Panc1 (cell line): Measurements from ENCODE around the gene ABI3BP. TPM values are rescaled to one million over a fixed set of nuclear protein-coding genes. Genes with fewer than 3 reads are reported as not detected.

ENCODE experiments used
- ATAC-seq: fragments of 200-7000 bp; cut with Tn5 transposase; 2 replicates; pipeline ENCODE4 v1.9.1; 2020; ENCODE audit warnings: mild to moderate bottlenecking, moderate library complexity
- BruUV-seq: library from RNA; stranded (reverse); fragments of 400-500 nt; replicated peaks from 2 replicates; lab custom pipeline; 2021; lab: Mats Ljungman, UMichigan
- CTCF ChIA-PET: fragments of 300-600 bp; sonication (Branson Sonifier 250); formaldehyde crosslinking; loops from one replicate; lab custom pipeline; 2022; ENCODE audit warnings: antibody characterized with exemption; lab: Charles Lee
- POLR2A ChIA-PET: fragments of 300-600 bp; sonication (Branson Sonifier 250); formaldehyde crosslinking; loops from one replicate; lab custom pipeline; 2022; ENCODE audit warnings: antibody characterized with exemption; lab: Charles Lee
- DNase-seq: peaks from one replicate; pipeline ENCODE4 v3.0.0-alpha.2; 2010; ENCODE audit warnings: low read depth, low spot score
- H3K27ac ChIP-seq: 2 replicates; pipeline ENCODE4 v1.5.1; 2011; ENCODE audit warnings: mild to moderate bottlenecking, low read length, inconsistent platforms
- H3K27me3 ChIP-seq: fragments of 200-500 bp; sonication (Bioruptor generic); 2 replicates; pipeline ENCODE4 v1.6.0; 2014; ENCODE audit warnings: low read length, inconsistent platforms; ENCODE audit not compliant: control insufficient read depth, insufficient read depth
- H3K36me3 ChIP-seq: fragments of 200-500 bp; sonication (Bioruptor generic); 2 replicates; pipeline ENCODE4 v1.5.1; 2014; ENCODE audit warnings: inconsistent platforms, mild to moderate bottlenecking, low read length, moderate library complexity; ENCODE audit not compliant: control insufficient read depth, insufficient read depth
- H3K4me1 ChIP-seq: 2 replicates; pipeline ENCODE4 v1.5.1; 2011; ENCODE audit warnings: inconsistent platforms, mild to moderate bottlenecking, low read length, moderate library complexity; ENCODE audit not compliant: control insufficient read depth, insufficient read depth
- H3K4me3 ChIP-seq, 2 experiments: 2 replicates each; pipeline ENCODE4 v1.5.1; 2011 to 2012; ENCODE audit warnings: low read depth in 2 of 2, low read length in 2 of 2, mild to moderate bottlenecking in 2 of 2, inconsistent platforms in 1 of 2, moderate library complexity in 1 of 2
- H3K9me3 ChIP-seq: fragments of 200-500 bp; sonication (Bioruptor generic); 2 replicates; pipeline ENCODE4 v1.5.1; 2014; ENCODE audit warnings: low read depth, mild to moderate bottlenecking, inconsistent platforms, low read length, moderate library complexity; ENCODE audit not compliant: control insufficient read depth, insufficient read depth
- POLR2AphosphoS5 ChIP-seq: IDR thresholded peaks from 2 replicates; pipeline ENCODE4 v1.6.1; 2012; ENCODE audit warnings: mild to moderate bottlenecking, low read depth, low read length, moderate library complexity
- SIN3A ChIP-seq: IDR thresholded peaks from 2 replicates; pipeline ENCODE4 v1.6.1; 2012; ENCODE audit warnings: low read depth, mild to moderate bottlenecking, low read length, moderate library complexity, borderline replicate concordance; ENCODE audit not compliant: insufficient read depth
- TCF7L2 ChIP-seq: IDR thresholded peaks from 2 replicates; pipeline ENCODE4 v1.6.1; 2011; ENCODE audit warnings: mild to moderate bottlenecking, low read depth, low read length, inconsistent platforms
- in situ Hi-C: cut with HindIII; loops from 2 replicates; pipeline ENCODE4 v1.10.0; 2016; ENCODE audit warnings: low sequenced_read_pairs, low pct_unique_long_range_greater_than_20kb
- intact Hi-C: fragments of 100-400 bp; cut with micrococcal nuclease; formaldehyde crosslinking; loops from one replicate; pipeline ENCODE4 v1.10.0; 2022; ENCODE audit not compliant: unreplicated experiment
- total RNA-seq: library from RNA; stranded (reverse); gene quantifications from one replicate; pipeline ENCODE4 v1.2.1, GENCODE V29; 2021; ENCODE audit not compliant: unreplicated experiment
- TF ChIP-seq, protein P1 (sequence below), 2 experiments: IDR thresholded peaks; 2 replicates each; pipeline ENCODE4 v1.6.1; 2011 to 2012; ENCODE audit warnings: low read depth in 2 of 2, control low read depth in 1 of 2, low read length in 1 of 2, mild to moderate bottlenecking in 1 of 2, moderate library complexity in 1 of 2; ENCODE audit not compliant: insufficient read depth in 1 of 2
- TF ChIP-seq, protein P2 (sequence below): fragments of 450-650 bp; IDR thresholded peaks from 2 replicates; pipeline ENCODE4 v1.5.1; 2017; ENCODE audit warnings: mild to moderate bottlenecking

ABI3BP gene
- total RNA-seq, 1 experiment from 2014 or later, result 0.21 TPM

DNA sequence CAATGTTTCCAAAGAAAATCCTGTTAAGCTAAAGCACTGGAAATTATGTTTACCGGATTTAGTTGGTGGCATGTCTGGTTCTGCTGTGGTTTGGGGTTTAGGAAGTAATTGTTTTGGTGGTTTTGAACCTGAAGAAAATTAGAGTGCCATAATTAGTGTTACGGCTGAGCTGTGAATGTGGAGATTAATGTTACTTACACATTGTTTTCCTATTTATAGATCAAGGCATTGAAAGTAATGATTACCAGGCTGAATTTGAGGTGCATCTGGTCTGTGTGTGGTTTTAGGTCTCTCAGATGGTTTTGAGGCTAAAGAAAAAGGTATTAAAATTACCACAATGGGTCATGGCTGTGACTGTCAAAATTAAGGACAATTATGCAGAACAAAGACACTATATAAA, 155.1 kb downstream of the ABI3BP start:
- intact Hi-C loops (no loop called here), in situ Hi-C loops (no loop called here)
- no peak overlapping the region for H3K27ac ChIP-seq
- ChIA-PET CTCF (no interaction called here), POLR2A (no interaction called here)
- DNase-seq (no peak), ATAC-seq (no peak)
- peaks cover 2% of the 10 kb centered on the region; the same call in 1 of the 2 replicates for H3K27me3 ChIP-seq
- no peaks in the 10 kb centered on the region for H3K9me3 ChIP-seq
- TF ChIP-seq, protein P1, sequence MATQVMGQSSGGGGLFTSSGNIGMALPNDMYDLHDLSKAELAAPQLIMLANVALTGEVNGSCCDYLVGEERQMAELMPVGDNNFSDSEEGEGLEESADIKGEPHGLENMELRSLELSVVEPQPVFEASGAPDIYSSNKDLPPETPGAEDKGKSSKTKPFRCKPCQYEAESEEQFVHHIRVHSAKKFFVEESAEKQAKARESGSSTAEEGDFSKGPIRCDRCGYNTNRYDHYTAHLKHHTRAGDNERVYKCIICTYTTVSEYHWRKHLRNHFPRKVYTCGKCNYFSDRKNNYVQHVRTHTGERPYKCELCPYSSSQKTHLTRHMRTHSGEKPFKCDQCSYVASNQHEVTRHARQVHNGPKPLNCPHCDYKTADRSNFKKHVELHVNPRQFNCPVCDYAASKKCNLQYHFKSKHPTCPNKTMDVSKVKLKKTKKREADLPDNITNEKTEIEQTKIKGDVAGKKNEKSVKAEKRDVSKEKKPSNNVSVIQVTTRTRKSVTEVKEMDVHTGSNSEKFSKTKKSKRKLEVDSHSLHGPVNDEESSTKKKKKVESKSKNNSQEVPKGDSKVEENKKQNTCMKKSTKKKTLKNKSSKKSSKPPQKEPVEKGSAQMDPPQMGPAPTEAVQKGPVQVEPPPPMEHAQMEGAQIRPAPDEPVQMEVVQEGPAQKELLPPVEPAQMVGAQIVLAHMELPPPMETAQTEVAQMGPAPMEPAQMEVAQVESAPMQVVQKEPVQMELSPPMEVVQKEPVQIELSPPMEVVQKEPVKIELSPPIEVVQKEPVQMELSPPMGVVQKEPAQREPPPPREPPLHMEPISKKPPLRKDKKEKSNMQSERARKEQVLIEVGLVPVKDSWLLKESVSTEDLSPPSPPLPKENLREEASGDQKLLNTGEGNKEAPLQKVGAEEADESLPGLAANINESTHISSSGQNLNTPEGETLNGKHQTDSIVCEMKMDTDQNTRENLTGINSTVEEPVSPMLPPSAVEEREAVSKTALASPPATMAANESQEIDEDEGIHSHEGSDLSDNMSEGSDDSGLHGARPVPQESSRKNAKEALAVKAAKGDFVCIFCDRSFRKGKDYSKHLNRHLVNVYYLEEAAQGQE (IDR thresholded peaks at IDR 0.05; ENCODE audit: insufficient read depth in 1 of 2, low read depth in 2 of 2, low read length in 1 of 2), result no peak
- no peak for TF ChIP-seq TCF7L2
- TF ChIP-seq, protein P2, sequence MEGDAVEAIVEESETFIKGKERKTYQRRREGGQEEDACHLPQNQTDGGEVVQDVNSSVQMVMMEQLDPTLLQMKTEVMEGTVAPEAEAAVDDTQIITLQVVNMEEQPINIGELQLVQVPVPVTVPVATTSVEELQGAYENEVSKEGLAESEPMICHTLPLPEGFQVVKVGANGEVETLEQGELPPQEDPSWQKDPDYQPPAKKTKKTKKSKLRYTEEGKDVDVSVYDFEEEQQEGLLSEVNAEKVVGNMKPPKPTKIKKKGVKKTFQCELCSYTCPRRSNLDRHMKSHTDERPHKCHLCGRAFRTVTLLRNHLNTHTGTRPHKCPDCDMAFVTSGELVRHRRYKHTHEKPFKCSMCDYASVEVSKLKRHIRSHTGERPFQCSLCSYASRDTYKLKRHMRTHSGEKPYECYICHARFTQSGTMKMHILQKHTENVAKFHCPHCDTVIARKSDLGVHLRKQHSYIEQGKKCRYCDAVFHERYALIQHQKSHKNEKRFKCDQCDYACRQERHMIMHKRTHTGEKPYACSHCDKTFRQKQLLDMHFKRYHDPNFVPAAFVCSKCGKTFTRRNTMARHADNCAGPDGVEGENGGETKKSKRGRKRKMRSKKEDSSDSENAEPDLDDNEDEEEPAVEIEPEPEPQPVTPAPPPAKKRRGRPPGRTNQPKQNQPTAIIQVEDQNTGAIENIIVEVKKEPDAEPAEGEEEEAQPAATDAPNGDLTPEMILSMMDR, result no peak
- TF ChIP-seq SIN3A, result no peak
- no peak for TF ChIP-seq POLR2AphosphoS5
- no peak overlapping the region for H3K4me3 ChIP-seq
- no TSS peak for BruUV-seq
- no peaks in the 10 kb centered on the region for H3K4me1 ChIP-seq
- no peaks in the 10 kb centered on the region for H3K36me3 ChIP-seq

DNA sequence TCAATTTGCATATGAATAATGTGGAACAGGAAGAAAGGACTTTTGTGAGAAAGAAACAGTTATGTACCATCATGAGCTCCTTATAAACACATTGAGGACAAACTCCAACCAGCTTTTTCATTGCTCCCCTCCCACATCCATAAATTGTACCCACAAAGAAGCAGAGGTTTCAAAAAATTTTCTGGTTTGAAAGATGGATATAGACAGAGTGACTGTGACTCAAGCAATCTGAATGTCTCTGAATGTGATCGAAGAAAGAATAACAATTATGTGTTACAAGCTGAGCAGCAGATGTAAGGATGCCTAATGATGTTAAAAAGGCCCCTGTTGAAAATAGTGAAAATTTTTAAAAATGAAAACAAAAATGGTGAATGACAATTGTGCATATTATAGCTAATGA, 156.6 kb downstream of the ABI3BP start:
- no peaks in the 10 kb centered on the region for H3K36me3 ChIP-seq
- POLR2A ChIA-PET, result no interaction called here
- intact Hi-C loops, result no loop called here
- H3K4me3 ChIP-seq, result no peak overlapping the region
- no TSS peak for BruUV-seq
- in situ Hi-C loops, result no loop called here
- DNase-seq (no peak), ATAC-seq (no peak)
- no peaks in the 10 kb centered on the region for H3K4me1 ChIP-seq
- CTCF ChIA-PET, result no interaction called here
- H3K27me3 ChIP-seq, result no peaks in the 10 kb centered on the region; the same call in 1 of the 2 replicates
- H3K9me3 ChIP-seq, result no peaks in the 10 kb centered on the region
- H3K27ac ChIP-seq, result no peak overlapping the region
- TF ChIP-seq SIN3A (no peak), POLR2AphosphoS5 (no peak), TCF7L2 (no peak)
- TF ChIP-seq, protein P2, result no peak
- TF ChIP-seq, protein P1 (IDR thresholded peaks at IDR 0.05; ENCODE audit: insufficient read depth in 1 of 2, low read depth in 2 of 2, low read length in 1 of 2), result no peak
